OCI-M1 (cell line): Measurements from ENCODE around the gene SCYGR7.
"Not testable (repeated sequence)": the region's sequence is repeated elsewhere in the genome, so short reads cannot be mapped to it uniquely, and the experiment has no call there.

Experiments
- DNase-seq: peaks from one replicate; lab custom pipeline; 2025; lab: John Stamatoyannopoulos, UW

The SCYGR7 gene, protein sequence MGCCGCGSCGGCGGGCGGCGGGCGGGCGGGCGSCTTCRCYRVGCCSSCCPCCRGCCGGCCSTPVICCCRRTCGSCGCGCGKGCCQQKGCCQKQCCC

DNA sequence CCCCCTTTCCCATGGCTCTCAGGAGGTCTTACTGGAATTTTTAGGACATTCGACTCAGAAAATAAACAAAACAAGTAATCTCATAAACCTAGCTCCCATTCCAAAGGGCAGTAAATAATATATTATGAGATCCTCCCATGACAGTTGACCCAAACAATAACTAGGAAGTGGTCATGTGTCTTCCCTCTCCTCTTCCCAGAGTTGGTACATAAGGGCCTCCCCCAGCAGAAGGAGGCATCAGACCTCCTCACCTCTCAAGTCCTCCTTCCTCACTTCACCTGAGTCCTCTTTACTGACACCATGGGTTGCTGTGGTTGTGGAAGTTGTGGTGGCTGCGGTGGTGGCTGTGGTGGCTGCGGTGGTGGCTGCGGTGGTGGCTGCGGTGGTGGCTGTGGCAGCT is at the start of gene SCYGR7:
TSS of gene SCYGR7 (plus strand) at position 301 of the 400 bp plus-strand sequence. CDS start at position 301, 0 bp downstream.
- no peak for DNase-seq

DNA sequence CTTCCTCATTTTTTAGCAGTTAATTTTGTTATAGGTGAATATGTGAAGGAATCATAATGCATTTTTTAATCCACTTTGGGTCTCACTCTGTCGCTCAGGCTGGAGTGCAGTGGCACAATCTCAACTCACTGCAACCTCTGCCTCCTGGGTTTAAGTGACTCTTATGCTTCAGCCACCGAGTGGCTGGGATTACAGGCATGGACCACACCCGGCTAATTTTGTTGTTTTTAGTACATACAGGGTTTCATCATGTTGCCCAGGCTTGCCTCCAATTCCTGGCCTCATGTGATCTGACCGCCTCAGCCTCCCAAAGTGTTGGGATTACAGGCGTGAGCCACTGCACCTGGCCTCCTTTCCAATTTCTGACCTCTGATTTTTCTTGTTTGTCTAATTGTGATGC is 43.9 kb upstream of the SCYGR7 start:
- DNase-seq = no peak

DNA sequence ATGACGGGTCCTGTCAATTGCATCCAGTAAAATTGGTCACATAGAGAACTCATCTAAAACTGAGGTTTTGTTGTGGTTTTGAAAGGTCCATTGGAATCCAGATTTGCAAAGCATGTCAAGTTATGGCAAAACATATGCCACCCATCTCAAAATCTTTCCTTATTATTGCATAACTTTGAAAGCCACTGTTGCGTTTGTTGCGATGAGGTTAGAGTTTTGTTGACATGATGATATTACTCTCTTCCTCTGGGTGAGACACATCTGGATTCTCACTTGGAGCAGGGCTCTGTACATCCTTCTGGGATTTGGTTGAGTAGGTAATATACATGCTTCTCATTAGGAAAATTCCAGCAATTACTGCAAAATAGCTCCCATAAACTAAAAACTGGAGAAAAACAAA is 40.9 kb upstream of the SCYGR7 start:
- DNase-seq = no peak

DNA sequence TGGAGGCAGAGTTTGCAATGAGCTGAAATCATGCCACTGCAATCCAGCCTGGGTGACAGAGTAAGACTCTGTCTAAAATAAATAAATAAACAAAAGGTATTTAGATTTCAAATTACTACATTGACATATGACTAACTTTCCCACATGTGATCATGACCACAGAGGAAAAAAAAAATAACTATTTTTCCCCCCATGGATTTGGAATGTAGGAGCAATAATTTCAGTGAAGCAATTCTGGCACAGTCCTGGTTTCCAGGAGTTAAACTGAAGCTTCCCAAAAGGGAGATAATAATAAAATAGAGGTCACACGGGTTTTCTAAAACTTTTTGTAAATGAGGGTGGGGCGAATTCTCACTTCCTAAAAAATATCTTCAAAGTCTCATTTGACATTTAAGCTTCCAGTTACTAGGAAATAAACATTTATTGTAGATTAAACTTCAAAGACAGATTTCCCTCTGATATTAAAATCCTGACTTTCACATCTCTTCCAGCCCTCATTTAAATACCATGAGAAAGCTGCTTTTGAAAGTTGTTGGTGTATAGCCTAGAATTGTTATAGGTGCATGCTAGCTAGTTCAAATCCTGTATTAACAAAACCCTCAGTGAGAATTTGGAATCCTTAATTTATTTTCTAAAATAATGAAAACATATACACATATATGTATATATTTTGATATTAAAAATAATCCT is 31.0 kb upstream of the SCYGR7 start:
- no peak for DNase-seq

DNA sequence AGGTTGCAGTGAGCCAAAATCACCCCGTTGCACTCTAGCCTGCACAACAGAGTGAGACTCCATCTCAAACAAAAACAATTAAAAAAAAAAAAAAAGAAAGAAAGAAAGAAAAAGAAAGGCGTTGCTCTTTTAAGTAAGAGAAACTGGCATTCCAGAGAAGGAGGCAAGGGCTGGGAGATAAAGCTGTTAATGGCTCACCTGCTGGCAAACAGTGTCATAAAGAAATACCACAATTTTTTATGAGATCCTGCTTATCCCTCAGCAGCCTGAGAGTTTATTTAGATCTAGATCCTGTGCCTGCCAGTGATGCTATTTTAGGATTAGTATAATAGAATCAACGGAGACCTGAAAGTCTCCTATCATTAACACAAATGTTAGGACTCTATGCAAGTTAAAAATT is 26.6 kb upstream of the SCYGR7 start:
- DNase-seq = no peak

DNA sequence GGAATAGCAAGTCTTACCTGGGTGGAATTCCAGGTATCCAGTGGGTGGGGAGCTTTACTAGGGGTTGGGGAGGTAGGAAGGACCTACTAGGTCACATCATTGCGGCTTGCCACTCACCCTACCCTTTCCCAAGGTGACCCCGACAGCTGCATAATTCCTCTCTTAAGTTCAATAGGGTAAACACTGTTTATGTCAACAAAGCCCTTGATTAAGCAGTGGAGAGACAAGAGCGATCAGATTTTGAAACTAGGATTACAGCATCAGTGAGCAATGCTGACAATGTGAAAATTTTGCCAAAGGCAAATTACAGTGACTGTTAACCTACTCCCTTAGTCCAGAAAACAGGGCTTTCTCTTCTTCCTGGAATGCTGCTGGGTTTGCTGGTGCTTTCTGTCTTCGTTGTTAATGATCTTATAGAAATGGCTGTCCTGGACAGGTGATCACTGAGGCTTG is 24.8 kb upstream of the SCYGR7 start:
- no peak for DNase-seq

DNA sequence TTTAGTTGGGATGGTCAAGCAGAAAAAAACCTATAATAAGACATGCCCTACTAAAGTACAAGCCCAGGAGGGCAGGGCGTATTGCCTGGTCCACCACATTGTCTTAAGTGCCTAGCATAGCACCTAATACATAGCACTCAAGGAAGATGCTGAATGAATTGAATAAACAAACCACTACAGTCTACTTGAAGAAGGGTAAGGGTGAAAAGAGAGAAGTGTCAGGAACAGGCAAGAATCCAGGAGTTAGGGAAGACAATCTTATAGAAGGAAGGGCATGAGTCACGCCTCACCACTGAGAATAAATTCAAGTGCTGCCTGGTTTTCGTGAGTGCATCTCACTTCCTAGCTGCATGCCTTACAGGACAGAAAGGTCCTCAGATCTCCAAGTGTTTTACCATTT is 24.2 kb upstream of the SCYGR7 start:
- DNase-seq = no peak

DNA sequence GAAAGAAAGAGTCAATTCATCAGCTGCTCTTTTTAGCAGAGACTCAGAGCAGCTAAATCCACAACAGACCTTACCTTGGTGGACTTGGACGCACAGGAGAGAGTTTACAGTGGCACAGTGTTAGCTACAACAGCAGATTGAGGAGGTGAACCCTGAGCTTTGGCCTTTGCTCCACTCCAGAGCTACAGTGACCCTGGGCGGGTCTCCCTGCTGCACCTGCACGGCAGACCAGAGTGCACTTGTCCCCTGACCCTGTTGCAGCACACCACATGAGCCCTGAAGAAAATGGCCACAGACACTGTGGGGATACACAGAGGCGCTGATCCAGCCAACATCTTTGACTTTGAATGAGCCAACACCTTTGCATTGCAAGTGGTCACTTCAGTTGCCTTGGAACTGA is 21.3 kb upstream of the SCYGR7 start:
- DNase-seq = no peak

DNA sequence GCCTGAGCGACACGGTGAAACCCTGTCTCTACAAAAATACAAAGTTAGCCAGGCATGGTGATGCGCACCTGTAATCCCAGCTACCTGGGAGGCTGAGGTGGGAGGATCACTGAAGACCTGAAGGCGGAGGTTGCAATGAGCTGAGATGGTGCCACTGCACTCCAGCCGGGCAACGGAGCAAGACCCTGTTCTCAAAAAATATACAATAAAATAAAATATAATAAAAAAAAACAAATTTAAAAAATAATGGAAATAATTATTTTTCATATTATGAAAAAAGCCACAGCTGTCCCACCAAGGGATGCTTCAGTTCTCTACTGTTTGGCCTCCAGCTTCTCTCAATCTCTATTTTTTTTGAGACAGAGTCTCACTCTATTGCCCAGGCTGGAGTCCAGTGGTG is 20.7 kb upstream of the SCYGR7 start:
- no peak for DNase-seq

DNA sequence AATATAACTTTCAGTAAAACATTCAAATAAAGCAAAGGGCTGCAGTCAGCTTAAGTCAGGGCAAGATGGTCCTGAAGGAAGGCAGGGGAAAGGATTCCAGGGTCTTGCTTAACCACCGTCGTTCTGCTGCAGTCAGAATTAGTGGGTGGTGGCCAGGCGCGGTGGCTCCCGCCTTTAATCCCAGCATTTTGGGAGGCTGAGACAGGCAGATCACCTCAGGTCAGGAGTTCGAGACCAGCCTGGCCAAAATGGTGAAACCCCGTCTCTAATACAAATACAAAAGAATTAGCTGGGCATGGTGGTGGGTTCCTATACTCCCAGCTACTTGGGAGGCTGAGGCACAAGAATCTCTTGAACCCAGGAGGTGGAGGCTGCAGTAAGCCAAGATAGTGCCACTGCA is 17.1 kb upstream of the SCYGR7 start:
- no peak for DNase-seq

DNA sequence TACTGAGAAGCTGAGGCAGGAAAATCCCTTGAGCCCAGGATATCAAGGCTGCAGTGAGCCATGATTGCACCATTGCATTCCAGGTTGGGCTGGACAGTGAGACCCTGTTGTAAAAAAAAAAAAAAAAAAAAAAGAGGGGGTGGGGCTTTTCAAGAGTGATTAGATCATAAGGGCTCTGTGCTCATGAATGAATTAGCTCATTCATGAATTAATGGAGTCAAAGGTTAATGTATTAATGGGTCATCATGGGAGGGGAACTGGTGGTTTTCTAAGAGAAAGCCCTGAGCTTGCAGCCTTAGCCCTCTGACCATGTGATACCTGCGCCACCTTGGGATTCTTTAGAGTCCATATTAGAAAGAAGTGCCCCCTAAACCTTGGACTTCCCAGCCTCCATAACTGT is 14.8 kb upstream of the SCYGR7 start:
- DNase-seq = no peak

DNA sequence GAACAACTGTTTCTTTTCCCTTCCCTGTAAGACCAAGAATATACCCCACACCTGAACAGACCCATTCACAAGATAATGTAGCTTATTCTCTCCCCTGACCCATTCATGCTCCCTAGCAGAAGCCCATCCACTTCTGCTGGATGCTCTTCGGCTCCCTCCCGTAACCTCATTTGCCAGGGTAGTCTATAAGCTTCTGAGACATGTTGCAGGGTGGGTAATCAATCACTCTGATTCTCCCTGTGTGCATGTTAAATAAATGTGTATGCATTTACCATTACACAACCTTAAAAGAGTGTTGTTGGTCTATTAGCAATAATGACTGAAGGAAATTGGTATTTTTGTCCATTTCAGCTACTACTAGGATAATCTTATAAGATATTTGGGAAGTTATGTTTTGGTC is 11.6 kb upstream of the SCYGR7 start:
- no peak for DNase-seq

DNA sequence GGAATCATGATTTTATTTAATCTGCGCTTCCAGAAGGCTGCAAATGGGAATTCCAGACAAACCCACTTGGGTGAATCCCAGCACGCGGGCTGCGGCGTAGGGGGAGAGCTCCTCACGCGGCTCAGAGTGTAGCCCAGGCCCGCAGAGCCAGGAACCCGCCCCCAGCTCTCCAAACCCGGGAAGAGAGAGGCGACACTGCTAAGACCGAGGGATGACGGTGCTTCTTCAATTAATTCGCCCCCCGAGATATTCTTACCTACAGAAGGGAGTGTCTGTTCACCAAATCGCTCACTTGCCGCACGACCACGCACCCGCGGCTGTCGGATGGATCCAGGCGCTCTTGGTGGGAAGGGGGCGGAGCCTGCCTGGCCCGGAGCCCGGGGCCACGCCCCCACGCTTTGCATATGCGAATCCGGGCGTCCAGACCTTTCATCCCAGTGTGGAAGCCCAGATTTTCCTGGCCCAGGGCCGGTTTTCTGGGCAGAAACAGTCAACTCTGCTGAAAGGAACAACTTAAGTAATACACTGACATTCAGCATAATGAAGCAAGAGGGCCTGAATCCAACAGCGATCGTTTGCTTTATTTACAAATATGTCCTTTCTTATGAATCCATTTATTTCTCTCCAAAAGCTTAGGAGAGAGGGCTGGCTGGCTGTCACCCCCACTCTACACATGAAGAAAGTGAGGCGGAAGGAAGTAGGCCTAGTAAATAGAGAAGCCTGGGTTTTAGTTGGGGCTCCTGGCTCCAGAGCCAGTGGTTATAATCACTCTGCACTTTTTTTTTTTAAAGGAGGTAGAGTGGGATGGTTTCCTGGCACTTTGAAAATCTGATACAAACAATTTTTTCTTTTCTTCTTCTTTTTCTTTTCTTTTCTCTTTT is 10.2 kb upstream of the SCYGR7 start, which contains the start of gene SLC19A3:
TSS of gene SLC19A3 (minus strand) at position 342 of the 881 bp plus-strand sequence. CDS start 15,710 bp downstream, outside the sequence.
- no peak for DNase-seq

DNA sequence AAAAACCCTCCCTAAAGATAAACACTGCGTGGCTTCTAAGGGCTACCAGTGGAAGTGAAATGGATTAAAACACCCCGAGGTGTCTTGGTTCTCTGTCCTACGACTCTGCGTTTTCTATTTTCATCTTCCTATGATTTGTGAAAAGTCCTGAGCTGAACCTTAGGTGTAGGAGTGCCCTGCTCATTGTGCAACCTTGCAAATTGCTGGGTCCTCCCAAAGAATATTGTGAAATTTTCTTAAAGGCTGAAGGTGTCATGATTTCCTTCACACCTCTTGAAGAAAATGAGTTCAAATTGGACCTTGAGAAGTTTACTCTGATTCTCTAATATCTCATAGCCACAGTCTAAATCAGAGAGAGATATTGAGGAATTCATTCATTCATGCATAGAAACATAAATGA is 8.5 kb upstream of the SCYGR7 start:
- no peak for DNase-seq

DNA sequence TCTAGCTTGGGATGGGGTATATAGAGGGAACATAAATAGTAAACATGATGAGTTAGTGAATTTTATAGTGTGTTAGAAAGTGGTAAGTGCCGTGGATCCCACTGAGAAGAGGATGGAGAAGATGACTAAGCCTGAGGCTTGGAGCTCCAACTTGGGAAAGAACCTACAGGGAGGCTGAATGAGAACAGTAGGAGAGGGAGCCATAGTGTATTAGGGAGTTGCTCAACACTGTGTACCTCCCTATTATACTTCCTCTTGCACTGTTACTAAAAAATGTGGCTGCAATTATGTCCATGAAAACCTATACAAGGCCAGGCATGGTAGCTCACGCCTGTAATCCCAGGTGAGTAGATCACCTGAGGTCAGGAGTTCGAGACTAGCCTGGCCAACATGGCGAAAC is 7.5 kb upstream of the SCYGR7 start:
- DNase-seq = no peak

DNA sequence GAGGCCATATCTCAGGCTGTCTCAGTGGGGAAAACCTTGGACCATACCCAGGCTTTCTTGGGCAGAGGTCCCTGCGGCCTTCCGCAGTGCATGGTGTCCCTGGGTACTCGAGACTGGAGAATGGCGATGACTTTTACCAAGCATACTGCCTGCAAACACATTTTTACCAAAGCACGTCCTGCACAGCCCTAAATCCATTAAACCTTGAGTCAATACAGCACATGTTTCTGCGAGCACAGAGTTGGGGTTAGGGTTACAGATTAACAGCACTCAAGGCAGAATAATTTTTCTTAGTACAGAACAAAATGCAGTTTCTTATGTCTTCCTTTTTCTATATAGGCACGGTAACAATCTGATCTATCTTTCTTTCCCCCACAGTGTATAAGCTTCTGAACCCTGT is 5.3 kb upstream of the SCYGR7 start:
- not testable (repeated sequence) for DNase-seq

DNA sequence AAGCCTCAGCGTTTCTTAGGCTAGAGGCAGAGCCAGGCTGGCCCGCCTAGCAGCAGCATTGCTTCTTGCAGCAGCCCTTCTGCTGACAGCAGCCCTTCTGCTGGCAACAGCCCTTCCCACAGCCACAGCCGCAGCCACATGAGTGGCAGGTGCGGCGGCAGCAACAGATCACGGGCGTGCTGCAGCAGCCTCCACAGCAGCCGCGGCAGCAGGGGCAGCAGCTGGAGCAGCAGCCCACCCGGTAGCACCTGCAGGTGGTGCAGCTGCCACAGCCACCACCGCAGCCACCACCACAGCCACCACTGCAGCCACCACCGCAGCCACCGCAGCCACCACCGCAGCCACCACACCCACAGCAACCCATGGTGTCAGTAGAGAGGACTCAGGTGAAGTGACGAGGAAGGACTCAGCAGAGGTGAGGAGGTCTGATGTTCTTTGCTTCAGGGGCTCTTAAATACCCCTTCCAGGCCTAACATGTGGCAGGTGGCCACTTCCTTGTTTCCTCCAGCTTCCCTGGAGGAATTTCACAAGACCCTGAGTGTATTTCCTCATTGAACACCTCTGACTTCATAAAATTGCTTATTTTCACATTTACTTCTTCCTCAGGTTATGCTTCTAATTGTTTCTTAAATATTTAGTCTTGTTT is 3.6 kb upstream of the SCYGR7 start, which contains the start of gene SCYGR6:
TSS of gene SCYGR6 (minus strand) at position 364 of the 646 bp plus-strand sequence. CDS start at position 364, 0 bp downstream.
- DNase-seq = no peak

DNA sequence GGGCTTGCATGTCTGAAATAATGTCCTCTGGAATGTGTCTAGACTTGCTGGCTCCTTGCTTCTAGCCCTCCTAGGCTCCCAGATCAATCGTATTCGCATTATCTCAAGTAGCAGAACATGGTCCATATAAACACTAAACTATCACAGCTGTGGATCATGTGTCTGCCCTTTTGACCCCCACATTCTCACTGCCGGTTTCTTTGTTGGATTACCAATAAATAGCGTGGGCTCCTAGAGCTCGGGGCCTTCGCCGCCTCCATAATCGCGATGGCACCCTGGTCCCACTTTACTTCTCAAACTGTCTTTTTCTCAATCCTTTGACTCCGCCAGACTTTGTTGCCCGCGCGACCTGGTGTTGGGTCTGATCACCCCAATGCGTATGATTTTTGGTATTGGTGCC is 11.2 kb downstream of the SCYGR7 start:
- DNase-seq = no peak

DNA sequence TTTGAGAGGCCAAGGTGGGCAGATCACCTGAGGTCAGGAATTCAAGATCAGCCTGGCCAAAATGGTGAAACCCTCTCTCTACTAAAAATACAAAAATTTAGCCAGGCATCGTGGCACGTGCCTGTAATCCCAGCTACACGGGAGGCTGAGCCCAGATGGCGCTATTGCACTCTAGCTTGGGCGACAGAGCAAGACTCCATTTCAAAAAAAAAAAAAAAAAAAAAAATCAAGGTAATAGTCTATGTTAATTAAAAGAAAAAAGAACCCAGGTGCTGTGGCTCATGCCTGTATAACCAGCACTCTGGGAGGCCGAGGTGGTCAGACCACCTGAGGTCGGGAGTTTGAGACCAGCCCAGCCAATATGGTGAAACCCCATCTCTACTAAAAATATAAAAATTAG is 12.6 kb downstream of the SCYGR7 start:
- DNase-seq = not testable (repeated sequence)

DNA sequence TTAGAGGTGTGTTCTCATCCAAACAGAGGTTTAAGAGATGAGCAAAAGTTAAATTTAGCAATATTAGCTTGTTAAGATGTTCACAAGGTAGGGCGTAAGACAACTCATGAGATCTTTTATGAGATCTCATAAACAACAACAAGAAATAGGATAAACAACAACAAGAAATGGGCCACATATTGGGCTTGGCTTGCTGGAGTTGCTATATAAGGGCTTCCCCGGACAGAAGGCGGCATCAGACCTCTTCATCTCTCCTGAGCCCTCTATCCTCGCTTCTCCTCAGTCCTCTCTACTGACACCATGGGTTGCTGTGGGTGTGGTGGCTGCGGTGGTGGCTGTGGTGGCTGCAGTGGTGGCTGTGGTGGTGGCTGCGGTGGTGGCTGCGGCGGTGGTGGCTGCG is 17.5 kb downstream of the SCYGR7 start, which contains the start of gene SCYGR8:
TSS of gene SCYGR8 (plus strand) at position 301 of the 400 bp plus-strand sequence. CDS start at position 301, 0 bp downstream.
- no peak for DNase-seq

DNA sequence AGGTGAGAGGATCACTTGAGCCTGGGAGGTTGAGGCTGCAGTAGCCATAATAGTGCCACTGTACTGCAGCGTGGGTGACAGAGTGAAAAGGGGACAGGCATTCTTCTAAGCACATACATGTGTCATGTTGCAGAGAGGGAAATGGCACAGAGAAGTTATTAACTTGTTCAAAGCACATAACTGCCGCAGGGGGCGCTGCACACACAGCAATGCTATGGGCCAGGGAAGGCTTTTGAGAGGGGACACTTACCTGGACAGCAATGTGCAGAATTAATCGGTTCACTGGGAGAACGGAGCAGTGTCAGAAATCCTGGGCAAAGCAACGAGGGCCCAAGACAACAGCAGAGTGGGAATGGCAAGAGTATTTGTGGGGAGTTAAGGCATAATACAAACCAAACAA is 19.9 kb downstream of the SCYGR7 start:
- DNase-seq = no peak

DNA sequence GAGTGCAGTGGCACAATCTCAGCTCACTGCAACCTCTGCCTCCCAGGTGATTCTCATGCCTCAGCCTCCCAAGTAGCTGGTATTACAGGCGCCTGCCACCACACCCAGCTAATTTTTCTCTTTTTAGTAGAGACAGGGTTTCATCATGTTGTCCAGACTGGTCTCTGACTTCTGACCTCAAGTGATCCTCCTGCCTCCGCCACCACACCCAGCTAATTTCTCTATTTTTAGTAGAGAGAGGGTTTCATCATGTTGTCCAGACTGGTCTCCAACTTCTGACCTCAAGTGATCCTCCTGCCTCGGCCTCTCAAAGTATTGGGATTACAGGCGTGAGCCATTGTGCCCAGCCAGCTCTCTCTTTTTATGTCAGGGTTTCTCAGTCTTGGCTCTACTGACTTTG is 28.1 kb downstream of the SCYGR7 start:
- not testable (repeated sequence) for DNase-seq
